Panc1 (cell line): ENCODE results near the gene POLR2A.
"Not testable (repeated sequence)": the region's sequence is repeated elsewhere in the genome, so short reads cannot be mapped to it uniquely, and the experiment has no call there.

Experiments used
- POLR2AphosphoS5 ChIP-seq: IDR thresholded peaks from 2 replicates; pipeline ENCODE4 v1.6.1; 2012; ENCODE audit warnings: mild to moderate bottlenecking, low read depth, low read length, moderate library complexity
- TF ChIP-seq, protein P1 (sequence below): fragments of 450-650 bp; IDR thresholded peaks from 2 replicates; pipeline ENCODE4 v1.5.1; 2017; ENCODE audit warnings: mild to moderate bottlenecking
- TF ChIP-seq, protein P2 (sequence below), 2 experiments: IDR thresholded peaks; 2 replicates each; pipeline ENCODE4 v1.6.1; 2011 to 2012; ENCODE audit warnings: low read depth in 2 of 2, control low read depth in 1 of 2, low read length in 1 of 2, mild to moderate bottlenecking in 1 of 2, moderate library complexity in 1 of 2; ENCODE audit not compliant: insufficient read depth in 1 of 2

DNA sequence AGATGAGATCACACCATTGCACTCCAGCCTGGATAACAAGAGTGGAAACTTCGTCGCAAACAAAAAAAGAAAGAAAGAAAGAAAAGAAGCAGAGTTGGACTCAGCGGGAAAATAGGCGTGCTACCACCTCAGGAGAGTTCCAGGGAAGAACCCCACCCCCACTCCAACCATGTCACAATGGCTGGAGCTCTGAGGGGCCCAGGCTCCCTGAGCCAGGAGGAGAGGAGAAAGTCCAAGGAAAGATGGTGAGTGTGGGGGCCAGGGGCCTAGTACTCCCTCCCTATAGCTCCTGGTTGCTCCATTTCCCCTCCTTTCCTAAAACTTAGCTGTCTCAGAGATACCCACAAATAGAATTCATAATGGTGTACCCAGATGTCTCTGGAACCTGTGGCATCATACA, 2.9 kb upstream of the POLR2A start, which contains the start of gene SLC35G6:
- TF ChIP-seq, protein P1, sequence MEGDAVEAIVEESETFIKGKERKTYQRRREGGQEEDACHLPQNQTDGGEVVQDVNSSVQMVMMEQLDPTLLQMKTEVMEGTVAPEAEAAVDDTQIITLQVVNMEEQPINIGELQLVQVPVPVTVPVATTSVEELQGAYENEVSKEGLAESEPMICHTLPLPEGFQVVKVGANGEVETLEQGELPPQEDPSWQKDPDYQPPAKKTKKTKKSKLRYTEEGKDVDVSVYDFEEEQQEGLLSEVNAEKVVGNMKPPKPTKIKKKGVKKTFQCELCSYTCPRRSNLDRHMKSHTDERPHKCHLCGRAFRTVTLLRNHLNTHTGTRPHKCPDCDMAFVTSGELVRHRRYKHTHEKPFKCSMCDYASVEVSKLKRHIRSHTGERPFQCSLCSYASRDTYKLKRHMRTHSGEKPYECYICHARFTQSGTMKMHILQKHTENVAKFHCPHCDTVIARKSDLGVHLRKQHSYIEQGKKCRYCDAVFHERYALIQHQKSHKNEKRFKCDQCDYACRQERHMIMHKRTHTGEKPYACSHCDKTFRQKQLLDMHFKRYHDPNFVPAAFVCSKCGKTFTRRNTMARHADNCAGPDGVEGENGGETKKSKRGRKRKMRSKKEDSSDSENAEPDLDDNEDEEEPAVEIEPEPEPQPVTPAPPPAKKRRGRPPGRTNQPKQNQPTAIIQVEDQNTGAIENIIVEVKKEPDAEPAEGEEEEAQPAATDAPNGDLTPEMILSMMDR = not testable (repeated sequence)
- TF ChIP-seq, protein P2, sequence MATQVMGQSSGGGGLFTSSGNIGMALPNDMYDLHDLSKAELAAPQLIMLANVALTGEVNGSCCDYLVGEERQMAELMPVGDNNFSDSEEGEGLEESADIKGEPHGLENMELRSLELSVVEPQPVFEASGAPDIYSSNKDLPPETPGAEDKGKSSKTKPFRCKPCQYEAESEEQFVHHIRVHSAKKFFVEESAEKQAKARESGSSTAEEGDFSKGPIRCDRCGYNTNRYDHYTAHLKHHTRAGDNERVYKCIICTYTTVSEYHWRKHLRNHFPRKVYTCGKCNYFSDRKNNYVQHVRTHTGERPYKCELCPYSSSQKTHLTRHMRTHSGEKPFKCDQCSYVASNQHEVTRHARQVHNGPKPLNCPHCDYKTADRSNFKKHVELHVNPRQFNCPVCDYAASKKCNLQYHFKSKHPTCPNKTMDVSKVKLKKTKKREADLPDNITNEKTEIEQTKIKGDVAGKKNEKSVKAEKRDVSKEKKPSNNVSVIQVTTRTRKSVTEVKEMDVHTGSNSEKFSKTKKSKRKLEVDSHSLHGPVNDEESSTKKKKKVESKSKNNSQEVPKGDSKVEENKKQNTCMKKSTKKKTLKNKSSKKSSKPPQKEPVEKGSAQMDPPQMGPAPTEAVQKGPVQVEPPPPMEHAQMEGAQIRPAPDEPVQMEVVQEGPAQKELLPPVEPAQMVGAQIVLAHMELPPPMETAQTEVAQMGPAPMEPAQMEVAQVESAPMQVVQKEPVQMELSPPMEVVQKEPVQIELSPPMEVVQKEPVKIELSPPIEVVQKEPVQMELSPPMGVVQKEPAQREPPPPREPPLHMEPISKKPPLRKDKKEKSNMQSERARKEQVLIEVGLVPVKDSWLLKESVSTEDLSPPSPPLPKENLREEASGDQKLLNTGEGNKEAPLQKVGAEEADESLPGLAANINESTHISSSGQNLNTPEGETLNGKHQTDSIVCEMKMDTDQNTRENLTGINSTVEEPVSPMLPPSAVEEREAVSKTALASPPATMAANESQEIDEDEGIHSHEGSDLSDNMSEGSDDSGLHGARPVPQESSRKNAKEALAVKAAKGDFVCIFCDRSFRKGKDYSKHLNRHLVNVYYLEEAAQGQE (IDR thresholded peaks at IDR 0.05; ENCODE audit: insufficient read depth in 1 of 2, low read depth in 2 of 2, low read length in 1 of 2) = not testable (repeated sequence)
- TF ChIP-seq POLR2AphosphoS5 = not testable (repeated sequence)
